DND-41 (cell line): ENCODE data around the gene HES3.

ENCODE experiments used
- CTCF ChIP-seq: IDR thresholded peaks from 2 replicates; pipeline ENCODE4 v1.5.1; 2012; ENCODE audit warnings: borderline replicate concordance, low read length, moderate library complexity, mild to moderate bottlenecking; ENCODE audit not compliant: poor library complexity, severe bottlenecking; ENCODE audit errors: extremely low read depth
- EZH2 ChIP-seq: IDR thresholded peaks from 3 replicates; pipeline ENCODE4 v1.6.1; 2012; ENCODE audit warnings: borderline replicate concordance, low read depth, mild to moderate bottlenecking, moderate library complexity, low read length, inconsistent platforms; ENCODE audit not compliant: severe bottlenecking

- TF ChIP-seq CTCF (no peak), EZH2 (no peak)
Measured at GRCh38 chr1:6206520-6206855, 37.5 kb upstream of the HES3 start.
